GM23248 (cell line): ENCODE data around the gene WDR74.

Experiments used
- EZH2 ChIP-seq: fragments of 200-600 bp; sonication (generic); IDR thresholded peaks from 2 replicates; pipeline ENCODE4 v1.6.1; 2018; ENCODE audit warnings: antibody characterized with exemption, mild to moderate bottlenecking; ENCODE audit not compliant: insufficient read depth, poor library complexity, severe bottlenecking
- EZH2phosphoT487 ChIP-seq: fragments of 200-600 bp; sonication (generic); IDR thresholded peaks from 2 replicates; pipeline ENCODE4 v1.6.1; 2018; ENCODE audit warnings: antibody characterized with exemption, moderate library complexity, mild to moderate bottlenecking, low read depth; ENCODE audit not compliant: insufficient read depth

DNA sequence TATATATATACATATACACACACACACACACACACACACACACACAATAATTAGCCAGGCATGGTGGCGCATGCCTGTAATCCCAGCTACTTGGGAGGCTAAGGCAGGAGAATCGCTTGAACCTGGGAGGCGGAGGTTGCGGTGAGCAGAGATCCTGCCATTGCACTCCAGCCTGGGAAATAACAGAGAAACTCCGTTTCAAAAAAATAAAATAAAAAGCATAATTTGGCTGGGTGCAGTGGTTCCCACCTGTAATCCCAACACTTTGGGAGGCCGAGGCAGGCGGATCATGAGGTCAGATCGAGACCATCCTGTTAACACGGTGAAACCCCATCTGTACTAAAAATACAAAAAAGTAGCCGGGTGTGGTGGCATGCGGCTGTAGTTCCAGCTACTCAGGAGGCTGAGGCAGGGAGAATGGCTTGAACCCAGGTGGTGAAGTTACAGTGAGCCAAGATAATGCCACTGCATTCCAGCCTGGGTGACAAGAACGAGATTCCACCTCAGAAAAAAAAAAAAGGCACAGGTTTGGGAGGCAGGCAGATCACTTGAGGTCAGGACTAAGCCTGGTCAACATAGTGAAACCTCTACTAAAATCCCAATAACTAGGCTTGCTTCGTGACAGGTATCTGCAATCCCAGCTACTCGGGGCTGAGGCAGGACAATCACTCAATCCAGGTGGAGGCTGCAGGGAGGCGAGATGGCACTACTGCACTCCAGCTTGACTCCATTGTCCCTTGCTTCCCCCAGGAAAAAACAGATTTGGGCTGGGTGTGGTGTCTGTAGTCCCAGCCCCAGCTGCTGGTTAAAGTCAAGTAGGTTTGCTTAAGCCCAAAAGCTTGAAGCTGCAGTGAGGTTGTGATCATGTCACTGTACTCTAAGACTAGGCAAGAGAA lies 11.8 kb upstream of the WDR74 start:
- TF ChIP-seq EZH2 (no peak), EZH2phosphoT487 (no peak)
